ENCODE results near the gene KLHL15. TPM values are rescaled to one million over a fixed set of nuclear protein-coding genes. Genes with fewer than 3 reads are reported as not detected.

Gene KLHL15
- polyA plus RNA-seq, 1 of the 3 experiments (the other 2 are of a cell fraction) = 2.4 TPM

GRCh38 chrX:23954396-23954795, 72.6 kb downstream of the KLHL15 start:
- Histone ChIP-seq H3K4me3 (ENCODE audit: low read depth in 2 of 2, low read length in 1 of 2) (no peak overlapping the region), H3F3A (replicated peaks; ENCODE audit: insufficient read depth) (no peaks in the 10 kb centered on the region), H3K79me2 (ENCODE audit: insufficient read depth) (no peaks in the 10 kb centered on the region), H3K9me3 (no peaks in the 10 kb centered on the region), H3K4me1 (ENCODE audit: control insufficient read depth in 1 of 2, insufficient read depth in 2 of 2, low read depth in 1 of 2, low read length in 1 of 2) (no peaks in the 10 kb centered on the region), H3K27ac (ENCODE audit: low read depth in 2 of 2, low read length in 1 of 2) (no peak overlapping the region), H3K27me3 (ENCODE audit: insufficient read depth) (no peaks in the 10 kb centered on the region; the same call in 1 of the 2 replicates), H3K4me2 (no peak overlapping the region), H4K20me1 (ENCODE audit: insufficient read depth) (no peaks in the 10 kb centered on the region), H3K36me3 (replicated peaks in 1 of 2; ENCODE audit: control insufficient read depth in 1 of 2, insufficient read depth in 2 of 2, low read length in 1 of 2) (no peaks in the 10 kb centered on the region), H3K9ac (no peak overlapping the region), H3K9me2 (no peaks in the 10 kb centered on the region), H2AFZ (ENCODE audit: low read depth) (no peak overlapping the region)
- ChIA-PET POLR2A (no interaction called here), CTCF (no interaction called here)
- no peak for DNase-seq
- no peak for TF ChIP-seq RCOR1 (IDR thresholded peaks at IDR 0.05; ENCODE audit: low read length)
- TF ChIP-seq CTCF (IDR thresholded peaks at IDR 0.05) = no peak
- TF ChIP-seq POLR2AphosphoS5 (IDR thresholded peaks at IDR 0.05; ENCODE audit: low read depth, low read length) = no peak
- TF ChIP-seq GABPA (IDR thresholded peaks at IDR 0.05; ENCODE audit: low read depth) = no peak
- no peak for TF ChIP-seq TCF12 (IDR thresholded peaks at IDR 0.05)
- no peak for TF ChIP-seq RXRA (IDR thresholded peaks at IDR 0.05; ENCODE audit: borderline replicate concordance, low read depth)
- no peak for TF ChIP-seq FOSL2 (IDR thresholded peaks at IDR 0.05; ENCODE audit: borderline replicate concordance, low read depth)
- TF ChIP-seq ELF1 (IDR thresholded peaks at IDR 0.05) = no peak
- TF ChIP-seq USF2 (IDR thresholded peaks at IDR 0.05; ENCODE audit: borderline replicate concordance, low read depth, low read length) = no peak
- TF ChIP-seq SIN3A (IDR thresholded peaks at IDR 0.05; ENCODE audit: borderline replicate concordance, low read depth, low read length) = no peak
- WGBS (ENCODE audit: low lambda C conversion rate) = 52% methylated on average over 4 of the region's 4 CpGs

GRCh38 chrX:23953908-23954269, 73.1 kb downstream of the KLHL15 start:
- TF ChIP-seq CTCF (IDR thresholded peaks at IDR 0.05) = 0 out of 2 replicates have a peak, but pooled peaks have one; percentile 13
- TF ChIP-seq TEAD4 (IDR thresholded peaks at IDR 0.05; ENCODE audit: borderline replicate concordance, insufficient read depth) = no peak
- TF ChIP-seq MAX (IDR thresholded peaks at IDR 0.05; ENCODE audit: low read depth) = no peak
- TF ChIP-seq MEF2A (IDR thresholded peaks at IDR 0.05; ENCODE audit: borderline replicate concordance, low read depth) = no peak
- no peak for TF ChIP-seq FOSL2 (IDR thresholded peaks at IDR 0.05; ENCODE audit: borderline replicate concordance, low read depth)
- TF ChIP-seq REST (IDR thresholded peaks at IDR 0.05; ENCODE audit: low read depth, low read length) = no peak
- POLR2A ChIA-PET = no interaction called here
- no peaks in the 10 kb centered on the region for H3K79me2 ChIP-seq (ENCODE audit: insufficient read depth)

More at GRCh38 chrX:23953908-23954269, 73.1 kb downstream of the KLHL15 start:
- no peaks in the 10 kb centered on the region for H3F3A ChIP-seq (replicated peaks; ENCODE audit: insufficient read depth)
- CTCF ChIA-PET = no interaction called here
- no peaks in the 10 kb centered on the region for H3K9me2 ChIP-seq
- H2AFZ ChIP-seq (ENCODE audit: low read depth) = no peak overlapping the region
- H3K9me3 ChIP-seq = no peaks in the 10 kb centered on the region
- no peaks in the 10 kb centered on the region for H3K4me1 ChIP-seq (ENCODE audit: control insufficient read depth in 1 of 2, insufficient read depth in 2 of 2, low read depth in 1 of 2, low read length in 1 of 2)
- 59% methylated on average over 11 of the region's 11 CpGs for WGBS (ENCODE audit: low lambda C conversion rate)
- H3K4me2 ChIP-seq = no peak overlapping the region
- H3K27ac ChIP-seq (ENCODE audit: low read depth in 2 of 2, low read length in 1 of 2) = no peak overlapping the region
- DNase-seq = no peak
- no peak overlapping the region for H3K4me3 ChIP-seq (ENCODE audit: low read depth in 2 of 2, low read length in 1 of 2)
- no peaks in the 10 kb centered on the region for H3K36me3 ChIP-seq (replicated peaks in 1 of 2; ENCODE audit: control insufficient read depth in 1 of 2, insufficient read depth in 2 of 2, low read length in 1 of 2)
- no peak overlapping the region for H3K9ac ChIP-seq
- no peaks in the 10 kb centered on the region; the same call in 1 of the 2 replicates for H3K27me3 ChIP-seq (ENCODE audit: insufficient read depth)
- H4K20me1 ChIP-seq (ENCODE audit: insufficient read depth) = no peaks in the 10 kb centered on the region
